ENCODE measurements around the gene SIM1. TPM values are rescaled to one million over a fixed set of nuclear protein-coding genes. Genes with fewer than 3 reads are reported as not detected.
A peak's percentile ranks its signal among the peaks of the same experiment; 100 is the strongest.

The SIM1 gene
- total RNA-seq, 1 donor: 0.36 TPM

DNA sequence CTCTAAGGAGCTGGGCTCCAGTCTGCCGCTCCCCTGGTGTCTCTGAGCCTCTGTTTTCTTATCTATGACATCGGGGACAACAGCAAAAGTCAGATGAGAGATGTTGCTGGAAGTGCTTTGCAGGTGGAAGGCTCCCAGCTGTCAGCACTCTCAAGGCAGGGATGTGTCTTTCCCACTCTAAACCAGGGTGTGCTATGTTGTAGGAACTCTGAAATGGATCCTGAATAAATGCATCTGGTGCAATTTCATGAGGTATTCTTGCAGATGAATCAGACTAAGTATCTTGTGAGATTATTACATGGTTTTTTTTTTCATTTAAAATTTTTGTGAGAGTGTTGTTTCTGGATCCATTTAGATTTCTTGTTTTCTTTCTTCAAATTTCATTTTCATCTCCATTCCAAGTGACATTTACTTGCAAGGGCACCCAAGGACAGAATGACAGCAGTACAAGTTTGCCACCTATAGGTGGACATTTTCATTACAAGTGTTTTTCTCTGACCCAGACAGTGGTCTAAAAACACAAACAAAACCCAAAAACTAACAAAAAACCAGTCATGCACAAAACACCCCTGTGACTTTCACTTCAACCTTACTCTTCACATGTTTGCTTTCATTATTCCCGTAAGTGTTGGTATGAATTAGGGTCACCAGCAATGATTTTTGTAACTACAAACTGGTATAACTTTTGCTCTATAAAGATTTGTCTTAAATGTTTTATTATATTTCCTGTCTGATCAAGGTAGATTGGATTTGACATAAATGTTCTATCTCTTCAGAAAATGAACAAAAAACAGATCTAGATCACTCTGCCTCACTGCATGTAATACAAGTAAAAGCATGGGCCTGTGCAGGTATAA is 14.7 kb upstream of the SIM1 start:
- Histone ChIP-seq H3K79me2 (ENCODE audit: insufficient read depth, low read length) (no peaks in the 10 kb centered on the region), H3K27ac (ENCODE audit: low read depth, low read length) (no peak overlapping the region), H2AFZ (ENCODE audit: low read length) (no peak overlapping the region), H3K4me3 (ENCODE audit: insufficient read depth, low read length) (no peak overlapping the region), H3K36me3 (ENCODE audit: insufficient read depth, low read length) (no peaks in the 10 kb centered on the region), H3K27me3 (ENCODE audit: insufficient read depth, low read length) (peaks cover 6% of the 10 kb centered on the region), H3K4me1 (ENCODE audit: insufficient read depth, low read length) (no peaks in the 10 kb centered on the region), H4K20me1 (ENCODE audit: insufficient read depth, low read length) (no peaks in the 10 kb centered on the region), H3K9me3 (ENCODE audit: low read depth, low read length) (no peaks in the 10 kb centered on the region), H3K4me2 (ENCODE audit: insufficient read depth, low read length) (no peak overlapping the region)
- peak; percentile 67 for TF ChIP-seq CTCF (IDR thresholded peaks at IDR 0.05; ENCODE audit: extremely low read depth, low read depth, low read length)
- DNase-seq (ENCODE audit: insufficient read length, low spot score, missing footprints): peak; percentile 47

GRCh38 chr6:100475554-100476320 is 11.0 kb upstream of the SIM1 start:
- no peaks in the 10 kb centered on the region for H4K20me1 ChIP-seq (ENCODE audit: insufficient read depth, low read length)
- no peaks in the 10 kb centered on the region for H3K36me3 ChIP-seq (ENCODE audit: insufficient read depth, low read length)
- H3K9me3 ChIP-seq (ENCODE audit: low read depth, low read length): no peaks in the 10 kb centered on the region
- H3K4me3 ChIP-seq (ENCODE audit: insufficient read depth, low read length): no peak overlapping the region
- DNase-seq (ENCODE audit: insufficient read length, low spot score, missing footprints): no peak
- H3K27me3 ChIP-seq (ENCODE audit: insufficient read depth, low read length): peaks cover 35% of the 10 kb centered on the region
- H3K27ac ChIP-seq (ENCODE audit: low read depth, low read length): no peak overlapping the region
- no peak overlapping the region for H3K4me2 ChIP-seq (ENCODE audit: insufficient read depth, low read length)
- no peaks in the 10 kb centered on the region for H3K79me2 ChIP-seq (ENCODE audit: insufficient read depth, low read length)
- TF ChIP-seq CTCF (IDR thresholded peaks at IDR 0.05; ENCODE audit: extremely low read depth, low read depth, low read length): no peak
- no peak overlapping the region for H2AFZ ChIP-seq (ENCODE audit: low read length)
- H3K4me1 ChIP-seq (ENCODE audit: insufficient read depth, low read length): no peaks in the 10 kb centered on the region

GRCh38 chr6:100473182-100473581 is 8.5 kb upstream of the SIM1 start:
- TF ChIP-seq CTCF (IDR thresholded peaks at IDR 0.05; ENCODE audit: extremely low read depth, low read depth, low read length): no peak
- no peaks in the 10 kb centered on the region for H3K79me2 ChIP-seq (ENCODE audit: insufficient read depth, low read length)
- H3K36me3 ChIP-seq (ENCODE audit: insufficient read depth, low read length): no peaks in the 10 kb centered on the region
- no peak for DNase-seq (ENCODE audit: insufficient read length, low spot score, missing footprints)
- H4K20me1 ChIP-seq (ENCODE audit: insufficient read depth, low read length): no peaks in the 10 kb centered on the region
- H3K4me2 ChIP-seq (ENCODE audit: insufficient read depth, low read length): no peak overlapping the region
- no peaks in the 10 kb centered on the region for H3K4me1 ChIP-seq (ENCODE audit: insufficient read depth, low read length)
- peaks cover 60% of the 10 kb centered on the region for H3K27me3 ChIP-seq (ENCODE audit: insufficient read depth, low read length)
- no peak overlapping the region for H2AFZ ChIP-seq (ENCODE audit: low read length)
- no peak overlapping the region for H3K4me3 ChIP-seq (ENCODE audit: insufficient read depth, low read length)
- H3K9me3 ChIP-seq (ENCODE audit: low read depth, low read length): no peaks in the 10 kb centered on the region
- H3K27ac ChIP-seq (ENCODE audit: low read depth, low read length): no peak overlapping the region

- Histone ChIP-seq H3K4me2 (ENCODE audit: insufficient read depth, low read length) (no peak overlapping the region), H3K9me3 (ENCODE audit: low read depth, low read length) (no peaks in the 10 kb centered on the region), H3K27ac (ENCODE audit: low read depth, low read length) (no peak overlapping the region), H4K20me1 (ENCODE audit: insufficient read depth, low read length) (no peaks in the 10 kb centered on the region), H3K36me3 (ENCODE audit: insufficient read depth, low read length) (no peaks in the 10 kb centered on the region), H3K79me2 (ENCODE audit: insufficient read depth, low read length) (no peaks in the 10 kb centered on the region), H3K27me3 (ENCODE audit: insufficient read depth, low read length) (peaks cover 65% of the 10 kb centered on the region), H3K4me3 (ENCODE audit: insufficient read depth, low read length) (no peak overlapping the region), H2AFZ (ENCODE audit: low read length) (no peak overlapping the region), H3K4me1 (ENCODE audit: insufficient read depth, low read length) (no peaks in the 10 kb centered on the region)
- TF ChIP-seq CTCF (IDR thresholded peaks at IDR 0.05; ENCODE audit: extremely low read depth, low read depth, low read length): no peak
- peak; percentile 53 for DNase-seq (ENCODE audit: insufficient read length, low spot score, missing footprints)
These were observed 8.0 kb upstream of the SIM1 start for GRCh38 chr6:100472674-100473073.
